ENCODE measurements around the gene NDUFB3.
"Not testable (repeated sequence)": the region's sequence is repeated elsewhere in the genome, so short reads cannot be mapped to it uniquely, and the experiment has no call there.

Gene NDUFB3

DNA sequence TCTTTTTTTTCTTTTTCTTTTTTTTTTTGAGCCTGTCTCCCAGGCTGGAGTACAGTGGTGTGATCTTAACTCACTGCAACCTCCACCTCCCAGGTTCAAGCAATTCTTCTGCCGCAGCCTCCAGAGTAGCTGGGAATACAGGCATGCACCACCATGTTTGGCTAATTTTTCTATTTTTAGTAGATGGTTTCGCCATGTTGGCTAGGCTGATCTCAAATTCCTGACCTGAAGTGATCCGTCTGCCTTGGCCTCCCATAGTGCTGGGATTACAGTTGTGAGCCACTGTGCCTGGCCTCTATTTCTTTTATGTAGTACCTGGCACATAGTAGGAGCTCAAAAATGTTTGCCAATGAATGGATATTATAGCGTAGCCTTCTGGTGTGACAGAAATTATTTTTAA lies 37.4 kb downstream of the NDUFB3 start:
- no peak overlapping the region for H3K4me3 ChIP-seq
- H3K4me1 ChIP-seq = no peaks in the 10 kb centered on the region; the same call in 1 of the 2 replicates
- H3K36me3 ChIP-seq (replicated peaks) = no peaks in the 10 kb centered on the region
- no peaks in the 10 kb centered on the region for H3K27me3 ChIP-seq (ENCODE audit: low read depth)
- in situ Hi-C loops (cut with MboI; ENCODE audit: low sequenced_read_pairs) = no loop called here
- DNase-seq (ENCODE audit: low spot score in 2 of 2) = no peak
- no peaks in the 10 kb centered on the region for H3K9me3 ChIP-seq

DNA sequence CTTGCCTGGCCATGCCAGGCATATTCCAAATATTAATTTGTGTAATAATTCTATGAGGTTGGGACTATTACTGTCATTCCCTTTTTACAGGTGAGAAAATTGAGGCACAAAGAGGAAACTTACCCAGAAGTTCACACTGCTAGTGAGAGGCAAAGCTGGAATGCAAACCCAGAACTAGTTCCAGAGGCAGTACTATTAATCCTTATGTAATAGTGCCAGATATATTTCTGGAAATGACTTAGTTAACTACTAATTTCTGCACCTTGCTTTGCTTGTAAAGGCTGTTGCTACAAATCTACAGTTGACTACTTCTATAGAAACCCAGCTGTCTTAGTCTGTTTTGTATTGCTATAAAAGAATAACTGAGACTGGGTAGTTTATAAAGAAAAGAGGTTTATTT lies 38.8 kb downstream of the NDUFB3 start:
- Histone ChIP-seq H3K27me3 (ENCODE audit: low read depth) (no peaks in the 10 kb centered on the region), H3K4me1 (peaks cover under 1% of the 10 kb centered on the region; the same call in 1 of the 2 replicates), H3K4me3 (no peak overlapping the region), H3K36me3 (replicated peaks) (no peaks in the 10 kb centered on the region), H3K9me3 (no peaks in the 10 kb centered on the region)
- DNase-seq (ENCODE audit: low spot score in 2 of 2) = no peak
- in situ Hi-C loops (cut with MboI; ENCODE audit: low sequenced_read_pairs) = no loop called here

DNA sequence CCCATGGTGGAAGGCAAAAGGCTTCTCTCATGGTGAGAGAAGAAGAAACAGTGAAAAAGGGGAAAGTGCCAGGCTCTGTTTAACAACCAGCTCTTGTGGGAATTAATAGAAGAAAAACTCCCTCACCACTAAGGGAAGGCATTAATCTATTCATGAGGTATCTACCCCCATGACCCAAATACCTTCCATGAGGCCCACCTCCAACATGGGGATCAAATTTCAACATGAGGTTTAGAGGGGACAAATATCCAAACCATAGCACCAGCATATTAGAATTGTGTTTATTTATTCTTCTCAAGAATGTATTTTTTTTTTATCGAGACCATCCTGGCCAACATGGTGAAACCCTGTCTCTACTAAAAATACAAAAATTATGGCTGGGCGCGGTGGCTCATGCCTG lies 39.3 kb downstream of the NDUFB3 start:
- no peak for DNase-seq (ENCODE audit: low spot score in 2 of 2)
- H3K36me3 ChIP-seq (replicated peaks) = no peaks in the 10 kb centered on the region
- H3K4me1 ChIP-seq = peaks cover 2% of the 10 kb centered on the region; the same call in 1 of the 2 replicates
- H3K27me3 ChIP-seq (ENCODE audit: low read depth) = no peaks in the 10 kb centered on the region
- H3K9me3 ChIP-seq = no peaks in the 10 kb centered on the region
- H3K4me3 ChIP-seq = no peak overlapping the region
- in situ Hi-C loops (cut with MboI; ENCODE audit: low sequenced_read_pairs) = no loop called here

DNA sequence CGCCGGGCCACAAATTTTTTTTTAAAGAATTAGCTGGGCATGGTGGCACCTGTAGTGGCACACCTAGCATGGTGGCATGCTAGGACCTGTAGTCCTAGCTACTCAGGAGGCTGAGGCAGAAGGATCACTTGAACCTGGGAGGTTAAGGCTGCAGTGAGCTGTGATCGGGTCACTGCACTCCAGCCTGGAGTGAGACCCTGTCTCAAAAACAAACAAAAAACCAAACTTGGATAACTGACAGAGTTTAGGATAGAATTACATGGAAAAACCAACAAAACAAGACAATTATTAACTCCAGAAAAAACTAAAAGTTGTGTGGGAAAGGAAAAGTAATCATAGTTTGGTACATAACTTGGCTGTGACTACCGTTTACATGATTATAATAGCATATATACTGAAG lies 42.5 kb downstream of the NDUFB3 start:
- H3K4me3 ChIP-seq = no peak overlapping the region
- no peaks in the 10 kb centered on the region for H3K27me3 ChIP-seq (ENCODE audit: low read depth)
- peaks cover 23% of the 10 kb centered on the region for H3K4me1 ChIP-seq
- in situ Hi-C loops (cut with MboI; ENCODE audit: low sequenced_read_pairs) = no loop called here
- H3K9me3 ChIP-seq = no peaks in the 10 kb centered on the region
- H3K36me3 ChIP-seq (replicated peaks) = no peaks in the 10 kb centered on the region
- DNase-seq (ENCODE audit: low spot score in 2 of 2) = no peak

DNA sequence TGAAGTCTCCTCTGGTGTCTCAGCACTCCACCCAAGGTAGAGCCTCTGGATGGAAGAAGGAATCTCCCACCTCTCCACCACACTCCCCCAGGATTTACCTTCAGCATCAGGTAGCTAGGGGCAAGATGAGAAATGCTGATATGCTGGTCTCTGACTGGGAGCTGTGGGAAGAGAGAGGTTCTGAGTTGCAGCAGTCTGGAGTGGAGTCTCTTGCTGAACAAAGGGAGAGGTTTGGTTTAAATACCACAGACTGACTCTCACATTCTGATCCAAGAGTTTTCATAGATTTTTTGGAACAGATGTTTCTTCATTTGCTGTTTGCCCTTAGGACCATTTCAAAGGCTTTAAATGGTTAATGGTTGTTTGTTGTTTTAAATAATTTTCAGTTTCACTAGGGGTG lies 43.0 kb downstream of the NDUFB3 start:
- in situ Hi-C loops (cut with MboI; ENCODE audit: low sequenced_read_pairs) = no loop called here
- Histone ChIP-seq H3K4me1 (peaks cover 26% of the 10 kb centered on the region), H3K27me3 (ENCODE audit: low read depth) (no peaks in the 10 kb centered on the region), H3K4me3 (no peak overlapping the region), H3K9me3 (no peaks in the 10 kb centered on the region), H3K36me3 (replicated peaks) (no peaks in the 10 kb centered on the region)
- no peak for DNase-seq (ENCODE audit: low spot score in 2 of 2)

DNA sequence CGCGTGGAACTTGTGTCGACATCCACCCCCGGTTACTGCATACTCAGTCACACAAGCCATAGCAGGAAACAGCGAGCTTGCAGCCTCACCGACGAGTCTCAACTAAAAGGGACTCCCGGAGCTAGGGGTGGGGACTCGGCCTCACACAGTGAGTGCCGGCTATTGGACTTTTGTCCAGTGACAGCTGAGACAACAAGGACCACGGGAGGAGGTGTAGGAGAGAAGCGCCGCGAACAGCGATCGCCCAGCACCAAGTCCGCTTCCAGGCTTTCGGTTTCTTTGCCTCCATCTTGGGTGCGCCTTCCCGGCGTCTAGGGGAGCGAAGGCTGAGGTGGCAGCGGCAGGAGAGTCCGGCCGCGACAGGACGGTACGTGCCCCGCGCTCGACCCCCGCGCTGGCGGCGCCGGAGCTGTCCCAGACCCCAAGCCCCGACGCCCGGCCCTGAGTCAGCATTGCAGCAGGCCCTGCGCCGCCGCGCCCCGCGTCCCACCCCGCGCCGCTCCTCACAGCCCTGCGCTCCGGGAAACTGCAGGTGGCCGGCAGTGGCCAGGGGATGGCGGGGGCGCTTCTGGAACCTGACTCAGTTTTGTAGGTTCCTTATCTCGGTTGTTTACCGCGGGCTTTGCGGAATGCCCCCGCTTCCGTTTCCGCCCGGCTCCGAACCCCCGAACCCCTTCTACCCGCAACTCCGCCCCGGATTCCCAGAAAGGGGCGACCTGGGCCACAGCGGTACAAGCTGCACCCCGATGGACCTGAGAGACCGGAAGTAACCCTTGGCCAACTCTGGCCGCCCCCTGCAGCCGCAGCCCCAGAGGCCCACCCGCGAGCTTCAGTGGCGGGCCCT lies 44.5 kb downstream of the NDUFB3 start, which contains the start of gene CFLAR:
CFLAR (plus strand) TSS at position 50 of the 844 bp plus-strand sequence. CDS start 13,702 bp downstream, outside the sequence.
- in situ Hi-C loops (cut with MboI; ENCODE audit: low sequenced_read_pairs) = no loop called here

DNA sequence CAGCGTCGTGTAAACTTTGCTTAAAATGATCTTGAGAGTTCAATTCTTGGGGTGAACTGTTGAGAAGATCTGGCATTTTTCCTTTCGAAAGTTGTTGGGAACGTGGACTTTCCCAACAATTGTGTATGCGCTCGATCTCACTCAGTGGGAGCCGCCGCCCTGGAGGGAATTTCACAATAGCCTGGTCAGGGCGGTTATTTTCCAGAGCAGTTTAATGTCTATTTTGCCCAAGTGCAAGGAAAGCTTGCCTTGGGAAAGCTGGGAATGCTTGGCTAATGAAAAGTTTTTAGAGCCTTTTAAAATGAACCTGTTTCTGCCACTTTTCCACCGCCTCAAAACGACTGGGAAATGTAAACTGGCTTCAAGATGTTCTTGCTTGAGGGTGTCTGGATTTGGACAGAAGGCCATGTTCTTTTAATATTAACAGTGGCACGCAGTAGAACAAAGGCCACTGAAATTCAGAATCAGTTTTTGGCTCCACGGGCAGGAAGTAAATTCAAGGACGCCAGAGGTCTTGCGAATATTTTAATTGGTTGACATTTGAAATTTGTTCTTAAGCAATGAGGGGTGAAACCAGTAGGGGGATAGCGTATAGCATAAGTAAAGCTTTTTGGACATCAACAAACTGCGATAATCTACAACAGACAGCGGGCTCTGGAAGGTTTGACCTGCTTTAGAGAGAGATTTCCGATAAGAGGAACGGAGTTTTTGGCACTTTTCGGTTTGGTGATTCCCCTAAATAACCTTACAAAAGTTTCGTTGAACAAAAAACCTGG lies 45.3 kb downstream of the NDUFB3 start:
- H3K4me1 ChIP-seq = peaks cover 26% of the 10 kb centered on the region
- H3K27me3 ChIP-seq (ENCODE audit: low read depth) = no peaks in the 10 kb centered on the region
- in situ Hi-C loops (cut with MboI; ENCODE audit: low sequenced_read_pairs) = no loop called here
- H3K36me3 ChIP-seq (replicated peaks) = no peaks in the 10 kb centered on the region
- H3K9me3 ChIP-seq = no peaks in the 10 kb centered on the region
- peak overlapping the region; percentile 53 for H3K4me3 ChIP-seq
- DNase-seq (ENCODE audit: low spot score in 2 of 2) = peak; percentile 63 to 73

More for the DNA sequence above, 44.5 kb downstream of the NDUFB3 start, which contains the start of gene CFLAR:
- H3K36me3 ChIP-seq (replicated peaks) = no peaks in the 10 kb centered on the region
- H3K9me3 ChIP-seq = no peaks in the 10 kb centered on the region
- no peaks in the 10 kb centered on the region for H3K27me3 ChIP-seq (ENCODE audit: low read depth)
- peak within 1 kb of the TSS; percentile 53 for H3K4me3 ChIP-seq
- peak; percentile 52 to 76 for DNase-seq (ENCODE audit: low spot score in 2 of 2)
- peaks cover 26% of the 10 kb centered on the region for H3K4me1 ChIP-seq

DNA sequence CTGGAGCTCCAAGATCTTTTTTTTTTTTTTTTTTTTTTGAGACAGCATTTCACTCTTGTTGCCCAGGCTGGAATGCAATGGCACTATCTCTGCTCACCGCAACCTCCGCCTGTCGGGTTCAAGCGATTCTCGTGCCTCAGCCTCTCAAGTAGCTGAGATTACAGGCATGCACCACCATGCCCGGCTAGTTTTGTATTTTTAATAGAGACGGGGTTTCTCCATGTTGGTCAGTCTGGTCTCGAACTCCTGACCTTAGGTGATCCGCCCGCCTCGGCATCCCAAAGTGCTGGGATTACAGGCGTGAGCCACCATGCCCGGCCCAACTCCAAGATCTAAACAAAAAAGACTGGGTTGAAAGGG lies 45.9 kb downstream of the NDUFB3 start:
- H3K27me3 ChIP-seq (ENCODE audit: low read depth); in situ Hi-C loops (cut with MboI; ENCODE audit: low sequenced_read_pairs); H3K36me3 ChIP-seq (replicated peaks); H3K9me3 ChIP-seq: not testable (repeated sequence)
- Histone ChIP-seq H3K4me1 (peaks cover 26% of the 10 kb centered on the region), H3K4me3 (peak overlapping the region; percentile 53)
- peak in 1 of 2 experiments; percentile 46 for DNase-seq (ENCODE audit: low spot score in 2 of 2)

DNA sequence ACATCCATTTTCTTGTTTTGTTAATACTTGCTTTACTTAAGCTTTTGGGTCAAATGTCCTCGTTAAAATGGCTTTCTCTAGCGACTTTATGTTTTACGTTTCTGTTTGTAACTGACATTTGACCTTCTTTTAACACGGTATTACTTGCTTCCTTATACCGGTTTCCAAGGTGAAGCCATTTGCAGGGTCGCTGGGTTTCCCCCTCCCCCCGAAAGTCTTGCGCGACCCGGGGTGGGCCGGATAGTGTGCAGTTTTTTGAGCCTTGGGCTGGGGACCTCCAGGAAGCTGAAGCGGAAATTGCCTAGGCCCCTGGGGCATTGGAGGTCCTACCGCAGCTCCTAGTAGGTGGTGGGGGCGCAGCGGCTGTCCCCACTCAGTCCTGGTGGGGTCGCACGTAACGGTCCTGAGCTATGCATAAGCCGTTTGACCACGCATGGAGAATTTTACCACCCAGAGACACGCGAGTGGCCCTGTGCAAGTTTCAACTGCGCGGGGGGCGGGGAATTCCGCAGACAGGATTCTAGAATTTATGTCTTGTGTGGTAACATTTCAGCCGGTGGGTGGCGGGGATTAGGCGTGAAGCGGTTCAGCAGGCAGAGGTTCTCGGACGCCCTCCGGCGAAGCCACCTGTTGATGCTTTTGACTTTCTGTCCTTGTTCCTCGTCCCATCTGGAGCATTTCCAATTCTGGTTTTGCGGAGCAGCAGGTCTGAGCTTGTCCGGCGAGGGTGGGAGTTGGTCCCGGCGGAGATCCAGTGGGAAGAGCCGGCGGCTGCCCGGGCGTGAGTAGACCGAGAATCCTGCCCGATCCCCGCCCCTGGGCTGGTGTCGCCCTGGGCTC lies 46.5 kb downstream of the NDUFB3 start:
- H3K9me3 ChIP-seq = no peaks in the 10 kb centered on the region
- DNase-seq (ENCODE audit: low spot score in 2 of 2) = peak; percentile 86 to 95
- H3K27me3 ChIP-seq (ENCODE audit: low read depth) = no peaks in the 10 kb centered on the region
- H3K4me1 ChIP-seq = peaks cover 26% of the 10 kb centered on the region
- no peaks in the 10 kb centered on the region for H3K36me3 ChIP-seq (replicated peaks)
- in situ Hi-C loops (cut with MboI; ENCODE audit: low sequenced_read_pairs) = no loop called here
- peak overlapping the region; percentile 53 for H3K4me3 ChIP-seq

DNA sequence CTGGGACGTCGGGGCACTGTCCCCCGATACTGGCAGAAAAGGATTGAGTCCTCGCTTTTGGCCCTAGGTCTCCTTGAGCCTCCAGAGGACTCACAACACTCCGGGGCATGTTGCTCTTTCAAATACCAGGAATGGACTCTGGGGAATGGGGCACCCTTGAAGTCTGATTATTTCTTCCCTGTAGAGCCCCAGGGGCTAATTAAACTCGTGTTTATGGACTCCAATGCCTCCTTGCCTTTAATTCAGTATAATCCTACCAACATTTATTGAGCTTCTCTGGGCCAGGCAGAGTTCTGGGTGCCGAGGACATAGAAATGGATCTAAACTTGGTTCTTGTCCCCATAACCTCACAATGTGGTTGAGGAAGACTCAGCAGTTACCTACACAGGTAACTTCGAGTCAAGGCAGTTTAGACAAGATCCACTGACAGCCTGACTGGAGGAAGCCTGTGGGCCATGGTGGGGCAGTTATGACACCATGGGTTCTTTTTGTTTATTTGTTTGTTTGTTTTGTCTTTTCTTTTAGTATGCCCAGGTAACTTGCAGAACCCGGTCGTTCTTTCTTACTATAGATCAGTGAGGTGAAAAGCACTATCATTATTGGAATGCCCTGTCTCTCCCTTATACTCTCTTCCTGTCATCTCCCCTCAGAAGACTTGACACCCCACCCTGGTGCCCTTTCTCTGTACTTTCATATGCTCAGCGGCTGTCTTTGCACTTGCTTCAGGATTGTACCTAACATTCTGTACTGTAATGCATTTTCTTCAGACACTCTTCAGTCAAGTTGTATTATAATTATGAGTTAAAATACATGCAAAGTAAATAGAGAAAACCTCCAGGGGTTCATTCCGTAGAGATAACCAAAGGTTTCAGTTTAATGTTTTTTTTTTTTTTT lies 47.4 kb downstream of the NDUFB3 start:
- Histone ChIP-seq H3K4me1 (peaks cover 26% of the 10 kb centered on the region), H3K9me3 (no peaks in the 10 kb centered on the region), H3K4me3 (peak overlapping the region; percentile 53), H3K27me3 (ENCODE audit: low read depth) (no peaks in the 10 kb centered on the region), H3K36me3 (replicated peaks) (no peaks in the 10 kb centered on the region)
- in situ Hi-C loops (cut with MboI; ENCODE audit: low sequenced_read_pairs) = no loop called here
- DNase-seq (ENCODE audit: low spot score in 2 of 2) = peak; percentile 72 to 74

DNA sequence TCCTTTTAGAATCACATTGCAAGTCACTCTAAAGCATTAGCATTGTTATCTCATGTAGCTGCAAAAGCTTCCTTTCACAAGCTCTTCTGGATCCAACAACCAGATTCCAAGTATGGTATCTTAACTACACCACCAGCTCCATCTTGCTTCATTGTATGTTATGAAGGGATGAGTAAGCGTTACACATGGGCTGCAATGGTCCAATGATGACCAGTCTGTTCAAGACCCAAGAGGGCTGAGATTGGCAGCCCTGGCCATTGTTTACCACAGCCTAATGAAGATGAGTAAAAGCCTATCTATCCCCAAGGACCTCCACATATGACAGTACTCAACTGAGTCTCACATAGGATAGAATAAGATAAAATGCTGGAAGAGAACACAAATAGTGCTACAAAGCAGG lies 50.5 kb downstream of the NDUFB3 start:
- no peak overlapping the region for H3K4me3 ChIP-seq
- H3K4me1 ChIP-seq = peaks cover 34% of the 10 kb centered on the region
- H3K36me3 ChIP-seq (replicated peaks) = no peaks in the 10 kb centered on the region
- H3K27me3 ChIP-seq (ENCODE audit: low read depth) = no peaks in the 10 kb centered on the region
- no peaks in the 10 kb centered on the region for H3K9me3 ChIP-seq
- in situ Hi-C loops (cut with MboI; ENCODE audit: low sequenced_read_pairs) = no loop called here
- DNase-seq (ENCODE audit: low spot score in 2 of 2) = no peak

DNA sequence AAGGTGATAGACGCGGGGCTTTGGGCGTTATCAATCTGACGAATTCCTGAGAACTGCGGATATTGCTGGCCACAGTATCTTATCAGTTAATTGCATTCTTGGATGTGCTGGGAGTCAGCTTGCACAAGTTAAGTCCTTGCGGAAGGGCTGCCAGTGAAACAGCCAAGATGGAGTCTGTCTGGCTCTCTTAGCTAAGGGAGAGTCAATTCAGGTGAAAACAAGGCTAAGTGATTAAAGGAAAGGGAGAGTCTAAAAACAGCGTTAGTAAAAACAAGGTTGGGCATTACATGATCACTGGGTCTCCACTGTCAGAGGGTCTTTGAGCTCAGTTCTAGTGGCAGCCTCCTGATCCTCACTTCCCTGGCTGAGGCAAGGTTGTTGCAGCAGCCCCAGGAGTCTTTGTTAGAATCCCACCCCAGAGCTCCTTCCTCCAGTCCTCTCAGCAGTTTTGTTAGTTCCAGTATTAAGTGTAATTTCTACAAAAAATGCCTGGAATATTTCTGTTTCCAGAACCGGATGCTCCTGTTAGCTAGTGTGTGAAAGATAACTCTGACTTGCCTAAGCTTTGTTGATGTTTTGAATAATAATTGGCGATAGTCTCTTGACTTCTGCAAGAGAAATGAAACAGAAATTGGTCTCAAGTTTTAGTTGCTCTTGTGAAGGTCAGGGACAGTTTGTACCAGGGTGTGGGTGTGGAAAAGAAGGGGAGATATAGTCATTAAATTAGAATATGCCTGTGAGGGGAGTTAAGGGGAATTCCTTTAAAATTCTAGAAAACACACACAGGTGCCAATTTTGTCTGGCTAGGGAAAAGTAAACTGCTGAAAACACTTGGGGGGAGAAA lies 54.7 kb downstream of the NDUFB3 start:
- DNase-seq (ENCODE audit: low spot score in 2 of 2) = no peak
- no peaks in the 10 kb centered on the region for H3K27me3 ChIP-seq (ENCODE audit: low read depth)
- no peak overlapping the region for H3K4me3 ChIP-seq
- H3K36me3 ChIP-seq (replicated peaks) = no peaks in the 10 kb centered on the region
- no peaks in the 10 kb centered on the region for H3K9me3 ChIP-seq
- peaks cover 29% of the 10 kb centered on the region for H3K4me1 ChIP-seq
- in situ Hi-C loops (cut with MboI; ENCODE audit: low sequenced_read_pairs) = no loop called here
